T47D (cell line): ENCODE measurements around the gene S100A12.

ENCODE experiments used
- DNase-seq, 2 experiments: peaks; one replicate each; pipeline versions ENCODE4 v3.0.0 to v3.0.0-alpha.2; 2011 to 2012; ENCODE audit warnings: low read depth in 1 of 2, low spot score in 1 of 2
- JUND ChIP-seq: IDR thresholded peaks from 2 replicates; pipeline ENCODE4 v1.6.1; 2012; ENCODE audit warnings: low read depth
- in situ Hi-C: cut with HindIII; loops from 2 replicates; pipeline ENCODE4 v1.10.0; 2016; ENCODE audit warnings: low sequenced_read_pairs, low pct_unique_long_range_greater_than_20kb

Gene S100A12

DNA sequence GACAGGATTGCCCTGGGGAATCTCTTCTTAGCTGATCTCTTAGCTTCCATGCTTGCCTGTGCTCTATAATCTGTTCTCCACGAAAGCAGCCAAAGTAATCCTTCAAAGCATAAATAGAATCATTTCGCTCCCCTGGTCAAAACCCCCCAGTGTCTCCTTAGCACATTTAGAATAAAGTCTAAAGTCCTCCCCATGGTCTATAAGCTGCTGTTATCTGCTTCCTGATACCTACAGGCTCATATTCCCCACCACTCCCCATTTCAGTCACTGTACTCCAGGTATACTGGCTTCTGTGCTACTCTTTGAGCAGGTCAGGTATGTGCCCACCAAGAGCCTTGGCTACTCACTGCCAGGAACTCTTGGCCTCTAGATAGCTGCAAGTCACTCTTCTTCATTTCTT, 2.9 kb downstream of the S100A12 start:
- in situ Hi-C loops = no loop called here
- DNase-seq = no peak
- no peak for TF ChIP-seq JUND

DNA sequence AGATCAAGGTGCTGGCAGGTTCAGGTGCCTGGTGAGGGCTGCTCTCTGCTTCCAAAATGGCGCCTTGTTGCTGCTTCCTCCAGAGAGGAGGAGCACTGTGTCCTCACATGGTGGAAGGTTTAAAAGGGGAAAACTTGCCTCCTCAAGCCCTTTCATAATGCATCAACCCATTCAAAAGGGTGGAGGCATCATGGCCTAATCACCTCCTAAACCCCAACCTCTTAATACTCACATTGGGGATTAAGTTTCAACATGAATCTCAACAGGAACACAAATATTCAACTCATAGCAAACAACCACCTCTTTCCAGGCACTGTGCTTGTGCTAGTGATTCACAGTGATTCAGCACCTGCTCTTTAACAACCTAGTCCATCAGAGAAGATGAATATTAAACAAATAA, 4.2 kb downstream of the S100A12 start:
- no peak for TF ChIP-seq JUND
- DNase-seq = no peak
- in situ Hi-C loops = no loop called here

DNA sequence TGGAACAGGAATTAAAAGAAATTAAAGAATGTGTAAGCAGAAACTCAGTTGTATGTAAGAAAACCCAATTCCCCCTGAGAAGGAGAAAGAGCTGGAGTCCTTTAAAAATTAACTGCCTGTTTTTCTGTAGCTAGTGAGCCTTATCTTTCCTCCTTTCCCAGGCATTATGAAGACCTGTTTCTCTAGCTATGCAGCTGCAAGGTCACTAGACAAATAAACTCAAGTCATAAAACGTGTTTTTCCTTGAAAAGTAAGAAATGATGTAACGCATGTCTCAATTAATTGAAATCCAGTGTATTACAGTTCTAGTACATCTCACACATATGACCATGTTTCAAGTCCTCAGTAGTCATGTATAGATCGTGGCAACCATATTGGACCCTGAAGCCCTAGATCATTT, 5.3 kb downstream of the S100A12 start:
- TF ChIP-seq JUND = no peak
- in situ Hi-C loops = no loop called here
- no peak for DNase-seq

DNA sequence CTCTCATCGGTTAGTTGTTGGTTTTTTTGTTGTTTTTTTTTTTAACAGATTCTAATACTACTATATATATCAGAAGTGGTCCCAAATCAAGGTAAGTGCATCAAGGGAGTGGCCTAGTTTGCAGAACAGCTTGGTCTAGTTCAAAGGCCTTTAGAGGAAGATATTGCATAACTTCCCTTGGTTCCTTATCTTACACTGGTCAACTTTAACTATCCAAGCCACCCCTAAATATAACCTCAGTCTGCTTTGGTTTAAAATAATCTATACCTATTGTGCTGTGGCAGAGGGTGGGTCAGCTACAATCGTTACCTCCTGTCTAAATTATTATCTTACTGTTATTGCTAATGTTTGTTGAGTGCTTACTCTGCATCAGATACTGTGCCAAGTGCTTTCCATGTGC, 6.9 kb downstream of the S100A12 start:
- TF ChIP-seq JUND = no peak

DNA sequence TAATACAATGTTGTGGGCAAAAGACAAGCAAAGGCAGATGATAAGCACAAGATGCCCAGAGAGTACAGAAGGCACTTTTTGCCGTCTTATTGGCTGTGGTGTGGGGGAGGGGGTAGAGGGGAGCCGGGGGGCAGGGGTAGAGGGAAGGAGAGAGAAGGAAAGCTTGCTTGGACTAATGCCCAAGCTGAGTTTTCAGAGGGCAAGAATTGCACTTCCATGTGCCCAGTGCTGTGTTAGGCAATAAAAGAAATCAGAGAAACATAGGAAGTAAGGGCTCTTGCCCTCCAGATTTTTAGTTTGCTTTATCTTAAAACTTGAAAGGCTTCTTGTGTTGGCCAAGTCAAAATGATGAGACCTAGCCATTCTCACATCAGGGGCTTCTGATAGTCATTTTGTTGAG, 8.3 kb downstream of the S100A12 start:
- no peak for DNase-seq
- in situ Hi-C loops = no loop called here
- no peak for TF ChIP-seq JUND

More for the DNA sequence above, 6.9 kb downstream of the S100A12 start:
- DNase-seq = no peak
- in situ Hi-C loops = no loop called here

DNA sequence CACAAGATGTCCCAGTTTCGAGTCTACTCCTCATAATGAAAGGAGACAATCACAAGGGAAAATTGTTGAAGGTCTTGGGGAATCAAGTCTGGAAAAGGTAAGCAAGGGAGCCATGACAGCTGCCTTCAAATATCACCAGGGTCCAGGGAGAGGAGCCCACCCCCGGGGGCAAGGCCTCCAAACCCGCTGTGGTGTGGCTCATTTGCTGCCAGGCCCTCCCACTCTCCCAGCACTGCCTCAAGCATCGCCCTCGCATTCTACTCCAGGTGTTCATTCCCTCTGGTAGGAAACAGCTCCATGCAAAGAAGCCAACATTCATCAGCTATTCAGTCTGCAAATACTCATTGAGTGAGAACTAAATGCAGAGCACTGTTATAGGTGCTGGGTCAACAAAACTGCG, 9.2 kb downstream of the S100A12 start:
- in situ Hi-C loops = no loop called here
- no peak for TF ChIP-seq JUND

DNA sequence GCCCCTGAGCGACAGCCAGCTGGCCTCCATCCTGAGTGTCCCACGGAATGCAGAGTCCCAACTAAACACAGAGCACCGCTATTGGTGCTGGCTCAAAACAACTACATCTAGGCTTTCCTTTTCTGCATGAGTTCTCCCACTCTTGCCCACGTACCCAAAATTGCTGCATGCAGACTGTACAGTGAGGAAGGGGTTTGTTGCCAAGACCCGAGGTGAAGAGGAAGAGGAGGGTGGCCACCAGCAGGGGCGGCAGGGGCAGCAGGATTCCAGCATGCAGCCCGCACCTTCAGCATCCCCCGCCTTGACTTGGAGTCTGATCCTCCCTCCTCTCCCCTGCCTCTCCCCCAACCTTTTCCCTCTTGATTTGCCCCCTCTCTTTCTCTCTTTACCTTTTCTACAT, 9.7 kb downstream of the S100A12 start:
- in situ Hi-C loops = no loop called here
- DNase-seq = no peak

More for the DNA sequence above, 9.2 kb downstream of the S100A12 start:
- no peak for DNase-seq

DNA sequence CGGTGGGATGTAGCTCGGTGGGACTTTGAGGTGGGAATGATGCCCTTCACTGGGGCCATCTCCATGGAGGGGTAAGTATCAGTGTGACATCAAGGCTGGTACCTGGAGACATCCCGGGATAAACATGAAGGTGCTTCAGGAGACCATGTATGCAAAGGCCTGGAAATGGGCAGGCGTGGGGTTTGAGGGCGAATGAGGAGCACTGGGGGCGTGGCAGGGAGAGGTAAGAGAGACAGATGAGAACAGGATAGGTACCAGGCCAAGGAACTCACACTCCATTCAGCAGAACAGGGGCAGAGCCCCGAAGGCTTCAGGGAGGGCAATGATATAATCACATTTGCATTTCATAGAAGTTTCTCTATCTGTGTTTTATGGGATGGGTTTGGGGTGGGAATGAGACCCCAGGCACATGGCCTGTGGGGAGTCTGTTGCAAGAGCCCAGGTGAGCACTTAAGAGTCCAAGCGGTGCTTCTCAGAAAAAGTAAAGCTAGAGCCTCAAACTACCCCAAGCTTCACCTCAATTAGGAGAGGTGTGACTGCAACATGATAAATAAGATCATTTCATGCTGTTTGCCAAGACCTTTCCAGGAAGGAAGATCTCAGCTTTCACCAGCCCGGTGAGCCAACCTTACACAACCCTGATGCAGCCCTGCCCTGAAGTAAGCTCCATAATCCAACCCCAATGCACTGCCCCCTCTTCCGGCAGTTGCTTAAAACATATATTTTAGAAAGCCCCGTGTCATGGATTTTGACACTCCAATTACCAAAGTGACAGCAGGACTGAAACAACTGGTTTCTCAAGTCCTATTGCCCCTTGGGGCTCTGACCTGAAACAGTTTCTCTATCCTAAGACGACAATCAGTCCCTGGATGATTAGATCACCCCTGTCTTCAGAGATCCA, 10.4 kb downstream of the S100A12 start:
- TF ChIP-seq JUND = no peak
- peak in 1 of 2 experiments; percentile 88 for DNase-seq
- in situ Hi-C loops = no loop called here

More for the DNA sequence above, 9.7 kb downstream of the S100A12 start:
- TF ChIP-seq JUND = no peak

DNA sequence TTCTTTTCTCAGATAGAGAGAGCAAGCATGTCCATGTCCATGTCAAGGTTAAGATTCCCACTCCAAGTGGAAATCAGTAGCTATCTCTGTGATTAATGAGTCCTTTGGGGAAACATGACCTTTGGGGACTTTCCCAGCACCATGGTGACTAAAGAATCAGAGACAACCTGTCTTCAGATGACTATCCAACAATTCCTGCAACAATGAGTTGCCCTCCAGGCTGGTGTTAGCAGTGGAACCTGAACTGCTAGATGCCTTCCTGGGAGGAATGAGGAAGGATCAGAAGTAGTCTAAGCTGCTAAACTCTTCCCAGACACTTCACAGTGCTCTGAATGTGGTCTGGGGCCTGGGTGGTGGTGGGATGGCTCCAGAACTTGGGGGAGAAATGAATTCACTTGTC, 11.3 kb downstream of the S100A12 start:
- TF ChIP-seq JUND = peak; percentile 55; the same call in 1 of the 2 replicates
- in situ Hi-C loops = no loop called here
- peak; percentile 69 to 98 for DNase-seq

DNA sequence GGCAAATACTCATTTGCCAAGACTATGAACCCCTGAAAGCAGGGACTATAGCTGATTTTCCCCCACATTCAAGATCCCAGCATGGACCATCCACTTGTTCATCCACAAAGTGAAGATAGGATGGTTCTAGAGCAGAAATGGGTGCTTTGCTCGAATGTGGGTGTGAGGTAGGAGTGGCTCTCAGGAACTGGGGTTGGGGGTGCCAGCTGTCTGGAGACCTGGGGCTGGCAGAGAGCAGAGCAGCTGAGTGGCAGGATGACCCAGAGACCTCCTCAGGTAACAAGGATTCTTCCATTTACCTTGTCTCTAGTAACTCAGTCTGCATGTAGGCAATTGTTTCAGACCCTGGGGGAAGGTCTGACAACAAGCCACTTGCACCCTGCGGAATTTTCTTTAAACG, 11.8 kb downstream of the S100A12 start:
- TF ChIP-seq JUND = no peak
- in situ Hi-C loops = no loop called here
- no peak for DNase-seq

DNA sequence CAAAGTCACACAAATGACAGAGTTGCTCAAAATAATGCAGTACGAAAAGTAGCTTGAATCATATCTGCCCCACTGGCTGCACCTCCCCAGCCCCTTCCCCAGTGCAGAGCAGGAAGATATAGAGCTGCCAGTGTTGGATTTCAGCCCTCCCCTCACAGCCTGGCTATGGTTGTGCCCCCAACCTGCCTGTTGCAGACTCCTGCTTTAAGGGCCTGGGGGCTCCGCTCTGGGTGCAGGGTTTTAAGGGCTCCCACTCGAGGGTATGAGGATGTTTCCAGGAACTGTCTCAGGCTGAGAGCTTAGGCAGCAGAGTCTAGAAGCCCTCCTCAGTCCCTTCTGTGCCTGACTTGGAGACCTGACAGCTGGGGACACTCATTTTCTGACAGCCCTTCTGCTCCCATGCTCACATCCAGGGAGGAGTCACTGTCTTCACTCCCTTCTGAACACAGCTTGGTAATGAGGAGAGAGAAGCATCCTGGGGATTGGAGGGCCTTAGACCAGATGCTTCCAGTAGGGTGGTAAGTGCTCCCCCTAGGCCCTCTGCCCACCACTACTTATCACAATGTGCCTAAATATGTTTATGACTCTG, 13.1 kb downstream of the S100A12 start:
- no peak for DNase-seq
- no peak for TF ChIP-seq JUND
- in situ Hi-C loops = no loop called here

DNA sequence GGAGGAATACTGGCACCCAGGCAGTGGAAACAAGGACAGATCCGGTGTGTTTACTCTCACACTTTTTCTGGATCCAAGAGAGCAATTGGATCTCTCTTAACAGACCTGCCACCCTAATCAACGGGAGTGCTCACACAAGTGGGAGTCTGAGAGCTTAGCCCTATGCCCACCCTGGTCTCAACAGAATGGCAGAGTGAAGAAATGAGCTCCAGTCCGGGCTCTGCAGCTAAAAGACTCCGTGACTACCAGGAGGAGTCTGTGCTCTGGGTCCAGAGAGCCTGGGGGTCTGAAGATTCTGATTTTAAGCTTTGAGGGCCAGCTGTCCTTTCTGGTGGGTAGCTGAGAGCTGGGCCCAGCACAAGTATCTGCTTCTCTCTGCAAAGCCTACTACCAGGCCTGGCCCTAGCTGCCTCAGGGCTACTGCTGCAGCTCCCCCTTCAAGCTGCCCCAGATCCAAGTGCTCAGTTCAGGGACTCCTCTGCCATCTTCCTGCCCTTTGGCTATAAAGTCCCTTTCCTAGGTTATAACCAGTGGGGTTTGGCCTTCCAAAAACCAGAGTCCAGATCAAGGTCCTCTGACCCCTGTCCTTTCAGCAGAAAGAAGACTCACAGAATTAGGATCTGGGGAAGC, 13.8 kb downstream of the S100A12 start:
- in situ Hi-C loops = no loop called here
- TF ChIP-seq JUND = no peak
- no peak for DNase-seq
